ENCODE results near the gene ANKMY1. TPM values are rescaled to one million over a fixed set of nuclear protein-coding genes. Genes with fewer than 3 reads are reported as not detected.
A peak's percentile ranks its signal among the peaks of the same experiment; 100 is the strongest.

ANKMY1 gene
- polyA plus RNA-seq, 2 of the 4 experiments (the other 2 are of a cell fraction) = 10.6 to 16.5 TPM

DNA sequence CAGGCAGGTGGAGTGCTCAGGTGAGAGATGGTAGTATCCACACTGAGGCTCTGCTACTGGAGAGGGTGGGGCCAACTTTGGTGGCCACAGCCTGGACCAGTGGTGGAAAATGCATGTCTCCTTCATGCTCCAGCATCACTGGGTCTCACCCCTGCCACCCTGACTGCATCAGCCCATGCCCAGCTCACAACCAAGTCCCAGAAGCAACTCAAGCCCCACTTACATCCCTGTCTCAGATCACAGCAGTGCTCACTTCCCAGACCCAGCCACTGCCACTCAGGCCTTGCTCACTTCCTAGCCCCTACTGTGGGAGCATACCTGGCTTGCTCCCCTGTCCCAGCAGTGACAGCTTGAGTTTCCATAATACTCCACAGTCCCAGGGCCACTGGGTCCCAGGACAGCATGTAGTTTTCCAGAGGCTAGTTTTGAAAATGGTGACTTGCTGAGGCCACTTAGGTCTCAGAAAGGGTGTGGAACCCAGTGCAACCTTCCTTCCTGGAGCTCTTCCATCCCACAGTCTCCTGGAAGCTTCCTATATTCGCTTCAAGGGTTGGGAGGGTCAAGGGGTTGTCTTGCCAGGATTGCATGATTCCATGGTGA, 63.5 kb downstream of the ANKMY1 start:
- DNase-seq (ENCODE audit: low read depth in 1 of 2, low spot score in 1 of 2) = no peak
- Histone ChIP-seq H3K4me2 (no peak overlapping the region), H3K9me3 (peaks cover 47% of the 10 kb centered on the region), H3K4me3 (no peak overlapping the region), H3K4me1 (no peaks in the 10 kb centered on the region), H3K27ac (no peak overlapping the region)
- FAIRE-seq = no peak
- 78% methylated on average over 1 of the region's 1 CpG for WGBS (ENCODE audit: missing lambda C conversion rate)
- TF ChIP-seq, protein P1, sequence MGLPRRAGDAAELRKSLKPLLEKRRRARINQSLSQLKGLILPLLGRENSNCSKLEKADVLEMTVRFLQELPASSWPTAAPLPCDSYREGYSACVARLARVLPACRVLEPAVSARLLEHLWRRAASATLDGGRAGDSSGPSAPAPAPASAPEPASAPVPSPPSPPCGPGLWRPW (IDR thresholded peaks at IDR 0.05) = no peak
- TF ChIP-seq HEYL (CRISPR knock-in tag; IDR thresholded peaks at IDR 0.05) (no peak), KDM1A (IDR thresholded peaks at IDR 0.05; ENCODE audit: low read depth) (no peak)
- CTCF ChIA-PET = no interaction called here
- no peak for ATAC-seq
- POLR2A ChIA-PET = no interaction called here

DNA sequence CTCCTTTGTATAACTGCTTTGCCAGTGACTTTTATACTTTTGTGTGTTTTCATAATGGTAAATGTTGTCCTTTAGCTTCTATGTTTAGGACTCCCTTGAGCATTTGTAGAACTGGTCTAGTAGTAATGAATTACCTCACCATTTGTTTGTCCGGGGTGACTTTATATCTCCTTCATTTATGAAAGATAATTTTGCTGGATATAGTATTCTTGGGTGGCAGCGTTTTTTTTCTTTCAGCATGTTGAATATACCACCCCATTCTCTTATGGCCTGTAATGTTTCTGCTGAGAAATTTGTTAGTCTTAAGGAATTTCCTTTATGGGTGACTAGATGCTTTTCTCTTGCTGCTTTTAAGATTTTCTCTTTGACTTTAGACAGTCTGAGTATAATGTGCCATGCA, 66.3 kb downstream of the ANKMY1 start:
- ATAC-seq = no peak
- no peak overlapping the region for H3K4me2 ChIP-seq
- ChIA-PET CTCF (no interaction called here), POLR2A (no interaction called here)
- H3K4me1 ChIP-seq = no peaks in the 10 kb centered on the region
- 91% methylated on average over 2 of the region's 2 CpGs for WGBS (ENCODE audit: missing lambda C conversion rate)
- DNase-seq (ENCODE audit: low read depth in 1 of 2, low spot score in 1 of 2) = no peak
- no peak overlapping the region for H3K4me3 ChIP-seq
- H3K27ac ChIP-seq = no peak overlapping the region
- peaks cover 60% of the 10 kb centered on the region for H3K9me3 ChIP-seq
- TF ChIP-seq JUNB (IDR thresholded peaks at IDR 0.05) (no peak), HOXB5 (CRISPR knock-in tag; IDR thresholded peaks at IDR 0.05) (no peak), PHF8 (IDR thresholded peaks at IDR 0.05; ENCODE audit: borderline replicate concordance, low read depth) (no peak), TP53 (CRISPR knock-in tag; IDR thresholded peaks at IDR 0.05) (no peak), POLR2AphosphoS2 (conservative IDR thresholded peaks at IDR 0.05; ENCODE audit: low read length) (no peak), EHMT2 (IDR thresholded peaks at IDR 0.05; ENCODE audit: low read depth) (no peak), ZC3H11A (IDR thresholded peaks at IDR 0.05) (no peak), ZNF302 (CRISPR knock-in tag; IDR thresholded peaks at IDR 0.05) (no peak), TFCP2L1 (CRISPR knock-in tag; IDR thresholded peaks at IDR 0.05) (no peak)
- FAIRE-seq = no peak

DNA sequence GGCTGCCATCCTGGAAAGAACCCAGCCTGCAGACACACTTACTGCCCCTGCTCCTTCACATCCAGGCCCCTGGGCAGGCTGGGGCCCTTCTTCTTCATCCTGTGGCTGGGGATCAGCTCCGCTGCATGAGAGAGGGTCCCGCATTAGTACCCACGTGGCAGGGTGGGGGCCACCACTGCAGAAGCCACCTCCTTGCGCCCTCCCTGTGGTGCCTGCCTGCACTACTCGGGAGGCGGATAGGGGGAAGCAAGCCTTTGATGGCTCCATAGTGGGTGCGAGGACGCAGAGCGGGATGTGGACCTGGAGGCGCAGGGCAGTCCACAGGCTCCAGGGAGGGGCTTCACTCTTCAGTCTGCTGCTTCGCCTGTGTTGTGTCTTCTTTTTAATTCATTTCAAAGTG, 75.6 kb downstream of the ANKMY1 start:
- Histone ChIP-seq H3K27ac (no peak overlapping the region), H3K4me1 (no peaks in the 10 kb centered on the region), H3K4me3 (no peak overlapping the region), H3K4me2 (no peak overlapping the region), H3K9me3 (no peaks in the 10 kb centered on the region; the same call in 2 of the 3 replicates)
- ChIA-PET CTCF (no interaction called here), POLR2A (no interaction called here)
- no peak for DNase-seq (ENCODE audit: low read depth in 1 of 2, low spot score in 1 of 2)
- FAIRE-seq = no peak
- 97% methylated on average over 10 of the region's 11 CpGs for WGBS (ENCODE audit: missing lambda C conversion rate)
- no peak for TF ChIP-seq ZNF302 (CRISPR knock-in tag; IDR thresholded peaks at IDR 0.05)
- no peak for TF ChIP-seq ESRRA (IDR thresholded peaks at IDR 0.05; ENCODE audit: borderline replicate concordance, low read length)
- TF ChIP-seq CEBPB (IDR thresholded peaks at IDR 0.05) = no peak
- TF ChIP-seq, protein P2, sequence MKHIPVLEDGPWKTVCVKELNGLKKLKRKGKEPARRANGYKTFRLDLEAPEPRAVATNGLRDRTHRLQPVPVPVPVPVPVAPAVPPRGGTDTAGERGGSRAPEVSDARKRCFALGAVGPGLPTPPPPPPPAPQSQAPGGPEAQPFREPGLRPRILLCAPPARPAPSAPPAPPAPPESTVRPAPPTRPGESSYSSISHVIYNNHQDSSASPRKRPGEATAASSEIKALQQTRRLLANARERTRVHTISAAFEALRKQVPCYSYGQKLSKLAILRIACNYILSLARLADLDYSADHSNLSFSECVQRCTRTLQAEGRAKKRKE (CRISPR knock-in tag; IDR thresholded peaks at IDR 0.05; ENCODE audit: low read depth) = no peak
- TF ChIP-seq CHD4 (IDR thresholded peaks at IDR 0.05; ENCODE audit: borderline replicate concordance) = no peak
- no peak for TF ChIP-seq TP53 (CRISPR knock-in tag; IDR thresholded peaks at IDR 0.05)
- no peak for TF ChIP-seq HOXB5 (CRISPR knock-in tag; IDR thresholded peaks at IDR 0.05)
- TF ChIP-seq, protein P3, sequence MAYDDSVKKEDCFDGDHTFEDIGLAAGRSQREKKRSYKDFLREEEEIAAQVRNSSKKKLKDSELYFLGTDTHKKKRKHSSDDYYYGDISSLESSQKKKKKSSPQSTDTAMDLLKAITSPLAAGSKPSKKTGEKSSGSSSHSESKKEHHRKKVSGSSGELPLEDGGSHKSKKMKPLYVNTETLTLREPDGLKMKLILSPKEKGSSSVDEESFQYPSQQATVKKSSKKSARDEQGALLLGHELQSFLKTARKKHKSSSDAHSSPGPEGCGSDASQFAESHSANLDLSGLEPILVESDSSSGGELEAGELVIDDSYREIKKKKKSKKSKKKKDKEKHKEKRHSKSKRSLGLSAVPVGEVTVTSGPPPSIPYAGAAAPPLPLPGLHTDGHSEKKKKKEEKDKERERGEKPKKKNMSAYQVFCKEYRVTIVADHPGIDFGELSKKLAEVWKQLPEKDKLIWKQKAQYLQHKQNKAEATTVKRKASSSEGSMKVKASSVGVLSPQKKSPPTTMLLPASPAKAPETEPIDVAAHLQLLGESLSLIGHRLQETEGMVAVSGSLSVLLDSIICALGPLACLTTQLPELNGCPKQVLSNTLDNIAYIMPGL (CRISPR knock-in tag; IDR thresholded peaks at IDR 0.05; ENCODE audit: borderline replicate concordance) = no peak
- TF ChIP-seq BHLHE40 (IDR thresholded peaks at IDR 0.05; ENCODE audit: low read depth, low read length) = no peak
- TF ChIP-seq, protein P4, sequence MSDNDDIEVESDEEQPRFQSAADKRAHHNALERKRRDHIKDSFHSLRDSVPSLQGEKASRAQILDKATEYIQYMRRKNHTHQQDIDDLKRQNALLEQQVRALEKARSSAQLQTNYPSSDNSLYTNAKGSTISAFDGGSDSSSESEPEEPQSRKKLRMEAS (IDR thresholded peaks at IDR 0.05) = no peak
- no peak for TF ChIP-seq MYC (IDR thresholded peaks at IDR 0.05; ENCODE audit: borderline replicate concordance, low read length)
- TF ChIP-seq, protein P5, sequence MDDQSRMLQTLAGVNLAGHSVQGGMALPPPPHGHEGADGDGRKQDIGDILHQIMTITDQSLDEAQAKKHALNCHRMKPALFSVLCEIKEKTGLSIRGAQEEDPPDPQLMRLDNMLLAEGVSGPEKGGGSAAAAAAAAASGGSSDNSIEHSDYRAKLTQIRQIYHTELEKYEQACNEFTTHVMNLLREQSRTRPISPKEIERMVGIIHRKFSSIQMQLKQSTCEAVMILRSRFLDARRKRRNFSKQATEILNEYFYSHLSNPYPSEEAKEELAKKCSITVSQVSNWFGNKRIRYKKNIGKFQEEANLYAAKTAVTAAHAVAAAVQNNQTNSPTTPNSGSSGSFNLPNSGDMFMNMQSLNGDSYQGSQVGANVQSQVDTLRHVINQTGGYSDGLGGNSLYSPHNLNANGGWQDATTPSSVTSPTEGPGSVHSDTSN (IDR thresholded peaks at IDR 0.05) = no peak
- no peak for TF ChIP-seq RARB (CRISPR knock-in tag; IDR thresholded peaks at IDR 0.05)
- TF ChIP-seq, protein P6, sequence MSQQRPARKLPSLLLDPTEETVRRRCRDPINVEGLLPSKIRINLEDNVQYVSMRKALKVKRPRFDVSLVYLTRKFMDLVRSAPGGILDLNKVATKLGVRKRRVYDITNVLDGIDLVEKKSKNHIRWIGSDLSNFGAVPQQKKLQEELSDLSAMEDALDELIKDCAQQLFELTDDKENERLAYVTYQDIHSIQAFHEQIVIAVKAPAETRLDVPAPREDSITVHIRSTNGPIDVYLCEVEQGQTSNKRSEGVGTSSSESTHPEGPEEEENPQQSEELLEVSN (IDR thresholded peaks at IDR 0.05; ENCODE audit: borderline replicate concordance, low read depth) = no peak
- no peak for TF ChIP-seq POLR2AphosphoS2 (conservative IDR thresholded peaks at IDR 0.05; ENCODE audit: low read length)
- TF ChIP-seq, protein P7, sequence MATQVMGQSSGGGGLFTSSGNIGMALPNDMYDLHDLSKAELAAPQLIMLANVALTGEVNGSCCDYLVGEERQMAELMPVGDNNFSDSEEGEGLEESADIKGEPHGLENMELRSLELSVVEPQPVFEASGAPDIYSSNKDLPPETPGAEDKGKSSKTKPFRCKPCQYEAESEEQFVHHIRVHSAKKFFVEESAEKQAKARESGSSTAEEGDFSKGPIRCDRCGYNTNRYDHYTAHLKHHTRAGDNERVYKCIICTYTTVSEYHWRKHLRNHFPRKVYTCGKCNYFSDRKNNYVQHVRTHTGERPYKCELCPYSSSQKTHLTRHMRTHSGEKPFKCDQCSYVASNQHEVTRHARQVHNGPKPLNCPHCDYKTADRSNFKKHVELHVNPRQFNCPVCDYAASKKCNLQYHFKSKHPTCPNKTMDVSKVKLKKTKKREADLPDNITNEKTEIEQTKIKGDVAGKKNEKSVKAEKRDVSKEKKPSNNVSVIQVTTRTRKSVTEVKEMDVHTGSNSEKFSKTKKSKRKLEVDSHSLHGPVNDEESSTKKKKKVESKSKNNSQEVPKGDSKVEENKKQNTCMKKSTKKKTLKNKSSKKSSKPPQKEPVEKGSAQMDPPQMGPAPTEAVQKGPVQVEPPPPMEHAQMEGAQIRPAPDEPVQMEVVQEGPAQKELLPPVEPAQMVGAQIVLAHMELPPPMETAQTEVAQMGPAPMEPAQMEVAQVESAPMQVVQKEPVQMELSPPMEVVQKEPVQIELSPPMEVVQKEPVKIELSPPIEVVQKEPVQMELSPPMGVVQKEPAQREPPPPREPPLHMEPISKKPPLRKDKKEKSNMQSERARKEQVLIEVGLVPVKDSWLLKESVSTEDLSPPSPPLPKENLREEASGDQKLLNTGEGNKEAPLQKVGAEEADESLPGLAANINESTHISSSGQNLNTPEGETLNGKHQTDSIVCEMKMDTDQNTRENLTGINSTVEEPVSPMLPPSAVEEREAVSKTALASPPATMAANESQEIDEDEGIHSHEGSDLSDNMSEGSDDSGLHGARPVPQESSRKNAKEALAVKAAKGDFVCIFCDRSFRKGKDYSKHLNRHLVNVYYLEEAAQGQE (IDR thresholded peaks at IDR 0.05) = no peak
- TF ChIP-seq KDM5A (IDR thresholded peaks at IDR 0.05) = no peak
- TF ChIP-seq NFE2L2 (conservative IDR thresholded peaks at IDR 0.05; ENCODE audit: low read length) = no peak
- ATAC-seq = peak in 1 of 2 experiments; percentile 27; a peak in 2 of 6 replicates
